Midbrain (tissue), 1 donor: Measurements from ENCODE around the gene NABP1.
"Not testable (repeated sequence)": the region's sequence is repeated elsewhere in the genome, so short reads cannot be mapped to it uniquely, and the experiment has no call there.

Experiments
- DNase-seq: peaks from one replicate; lab custom pipeline; 2025; lab: John Stamatoyannopoulos, UW

The NABP1 gene, protein sequence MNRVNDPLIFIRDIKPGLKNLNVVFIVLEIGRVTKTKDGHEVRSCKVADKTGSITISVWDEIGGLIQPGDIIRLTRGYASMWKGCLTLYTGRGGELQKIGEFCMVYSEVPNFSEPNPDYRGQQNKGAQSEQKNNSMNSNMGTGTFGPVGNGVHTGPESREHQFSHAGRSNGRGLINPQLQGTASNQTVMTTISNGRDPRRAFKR

DNA sequence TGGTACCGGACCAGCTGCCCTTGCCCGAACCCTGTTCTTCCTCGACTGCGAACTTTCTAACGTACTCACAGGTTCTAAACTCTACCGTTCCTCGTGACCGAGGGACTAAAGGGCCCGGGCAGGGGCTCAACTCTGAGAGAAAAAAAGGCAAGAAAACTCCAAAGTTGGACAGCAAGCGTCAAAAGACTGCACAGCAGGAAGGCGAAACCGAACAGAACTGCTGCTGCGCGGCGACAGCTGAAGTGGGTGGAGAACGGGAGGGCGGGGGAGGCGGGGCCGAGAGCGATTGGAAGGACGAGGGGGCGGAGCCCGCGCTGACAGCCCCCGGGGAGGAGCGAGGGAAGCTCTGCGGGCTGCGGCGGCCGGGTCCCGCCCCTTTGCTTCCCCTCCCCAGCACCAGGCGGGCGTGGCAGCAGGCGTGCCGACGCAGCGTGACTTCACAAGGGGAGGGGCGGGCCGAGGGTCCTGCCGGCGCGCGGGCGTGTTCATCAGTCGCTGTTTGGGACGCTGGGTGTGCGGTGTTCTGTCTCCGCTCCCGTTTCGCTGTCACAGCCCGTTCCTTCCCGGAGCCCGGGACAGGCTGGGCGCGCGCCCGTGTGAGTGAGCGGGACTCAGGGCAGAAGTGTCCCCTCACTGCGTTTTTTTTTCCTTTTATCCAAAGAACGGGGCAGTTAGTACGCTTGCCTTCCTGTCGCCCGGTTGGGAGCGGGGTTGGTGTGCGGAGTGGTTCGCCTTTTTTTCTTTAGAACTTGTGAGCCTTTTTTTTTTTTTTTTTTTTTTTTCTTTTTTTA, at the start of gene NABP1:
Gene NABP1, plus strand, starts transcription at position 491 of the 791 bp plus-strand sequence. CDS start 479 bp downstream, outside the sequence.
- DNase-seq = peak; percentile 99

DNA sequence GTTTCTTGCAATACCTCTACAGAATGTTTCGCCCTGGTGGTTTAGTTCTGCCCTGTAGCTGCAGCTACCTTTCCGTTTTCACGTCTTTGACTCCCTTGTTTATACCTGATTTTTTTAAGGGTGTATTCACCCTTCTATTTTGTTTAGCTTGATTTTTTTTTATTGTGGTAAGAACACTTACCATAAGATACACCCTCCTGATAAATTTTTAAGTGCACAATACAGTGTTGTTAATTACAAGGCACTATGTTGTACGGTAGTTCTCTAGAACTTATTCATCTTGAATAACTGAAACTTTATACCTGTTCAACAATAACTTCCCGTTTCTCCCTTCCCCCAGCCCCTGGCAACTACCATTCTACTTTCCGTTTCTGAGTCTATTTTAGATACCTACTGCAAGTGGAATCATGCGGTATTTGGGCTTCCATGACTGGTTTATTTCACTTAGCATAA, 48.9 kb upstream of the NABP1 start:
- DNase-seq = no peak

DNA sequence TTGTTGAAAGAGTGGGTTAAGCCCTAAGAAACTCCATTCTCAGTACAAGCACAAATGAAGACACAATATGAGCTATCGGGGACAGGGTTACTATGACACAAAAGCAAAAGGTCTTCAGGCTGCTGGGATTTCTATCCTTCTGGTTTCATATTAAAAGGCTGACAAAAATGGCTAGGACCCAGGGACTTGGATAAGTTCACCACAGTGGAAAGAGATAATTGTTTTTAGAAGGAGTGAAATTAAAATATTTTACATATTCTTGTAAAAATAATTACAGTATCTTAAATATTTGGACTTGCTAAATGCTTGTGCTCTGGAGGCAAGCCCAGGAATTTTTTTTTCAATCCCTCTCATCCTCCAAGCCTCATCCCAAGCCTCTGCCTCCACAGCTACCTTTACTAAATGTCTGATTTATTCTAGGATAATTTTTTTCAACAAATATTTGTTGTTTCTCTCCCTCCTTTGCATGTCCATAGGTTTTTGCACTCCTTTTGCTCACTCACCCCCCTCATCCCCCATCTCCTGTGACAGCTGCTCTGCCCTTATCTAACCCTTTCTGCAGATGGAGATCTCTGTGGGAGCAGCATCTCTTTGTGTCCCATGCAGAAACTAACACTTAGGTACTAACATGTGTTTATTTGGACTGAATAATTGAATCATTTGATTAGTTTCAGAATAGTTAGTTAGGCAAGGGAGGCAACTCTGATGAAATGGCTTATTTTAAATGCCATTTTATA, 47.8 kb upstream of the NABP1 start:
- no peak for DNase-seq

DNA sequence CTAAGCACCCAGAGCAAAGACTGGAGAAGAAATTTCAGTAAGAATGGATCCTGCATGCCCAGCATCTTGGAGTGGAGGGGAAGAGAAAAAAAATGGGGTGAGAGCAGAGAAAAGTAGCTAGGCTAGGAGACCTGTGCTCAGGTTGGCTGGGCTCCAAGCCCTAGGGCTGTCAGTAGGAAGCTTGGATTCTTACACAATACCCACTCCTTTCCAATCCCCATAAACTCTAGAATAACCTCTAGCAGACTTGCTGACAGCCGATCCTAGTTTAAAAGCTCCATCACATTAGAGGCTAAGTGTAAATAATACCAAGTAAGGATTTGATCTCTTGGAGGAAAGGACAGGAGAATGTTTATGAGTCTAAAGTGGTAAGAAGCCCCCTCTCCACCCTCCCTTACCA, 46.2 kb upstream of the NABP1 start:
- no peak for DNase-seq

DNA sequence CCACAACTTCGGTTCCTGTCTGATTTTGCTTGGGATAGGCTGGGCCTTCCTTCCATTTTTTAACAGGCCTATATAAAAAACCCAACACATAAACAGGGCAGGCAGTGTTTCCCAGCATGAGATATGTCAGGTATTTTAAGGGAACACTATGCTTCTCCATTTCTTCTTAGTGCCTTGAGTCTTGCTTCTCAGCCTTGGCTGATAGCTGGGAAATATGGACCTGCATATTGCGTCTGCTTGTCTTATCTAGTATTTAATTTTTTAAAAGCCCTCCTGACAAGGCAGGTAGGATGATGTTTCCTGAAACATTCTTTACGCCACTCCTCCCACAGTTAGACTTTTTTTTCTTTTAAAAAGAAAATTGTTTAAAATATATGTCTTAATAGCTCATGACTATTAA, 45.5 kb upstream of the NABP1 start:
- DNase-seq = no peak

DNA sequence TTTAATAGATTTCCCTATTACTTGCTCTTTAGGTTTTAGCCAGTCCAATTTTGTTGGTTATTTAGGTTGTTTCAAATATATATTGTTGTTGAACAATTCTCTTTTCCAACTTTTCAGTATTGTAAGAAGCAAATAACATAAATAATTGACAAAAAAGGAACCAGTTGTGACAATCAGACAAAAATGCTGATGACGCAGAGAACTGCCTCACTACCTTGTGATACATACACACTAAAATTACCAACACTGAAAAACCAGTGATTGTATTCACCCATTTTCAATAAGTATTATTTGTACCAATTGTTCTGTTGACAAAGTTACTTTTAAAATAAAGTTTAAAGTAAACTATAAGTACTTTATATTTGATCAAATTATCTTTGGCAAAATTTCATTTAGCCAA, 43.1 kb upstream of the NABP1 start:
- DNase-seq = no peak

DNA sequence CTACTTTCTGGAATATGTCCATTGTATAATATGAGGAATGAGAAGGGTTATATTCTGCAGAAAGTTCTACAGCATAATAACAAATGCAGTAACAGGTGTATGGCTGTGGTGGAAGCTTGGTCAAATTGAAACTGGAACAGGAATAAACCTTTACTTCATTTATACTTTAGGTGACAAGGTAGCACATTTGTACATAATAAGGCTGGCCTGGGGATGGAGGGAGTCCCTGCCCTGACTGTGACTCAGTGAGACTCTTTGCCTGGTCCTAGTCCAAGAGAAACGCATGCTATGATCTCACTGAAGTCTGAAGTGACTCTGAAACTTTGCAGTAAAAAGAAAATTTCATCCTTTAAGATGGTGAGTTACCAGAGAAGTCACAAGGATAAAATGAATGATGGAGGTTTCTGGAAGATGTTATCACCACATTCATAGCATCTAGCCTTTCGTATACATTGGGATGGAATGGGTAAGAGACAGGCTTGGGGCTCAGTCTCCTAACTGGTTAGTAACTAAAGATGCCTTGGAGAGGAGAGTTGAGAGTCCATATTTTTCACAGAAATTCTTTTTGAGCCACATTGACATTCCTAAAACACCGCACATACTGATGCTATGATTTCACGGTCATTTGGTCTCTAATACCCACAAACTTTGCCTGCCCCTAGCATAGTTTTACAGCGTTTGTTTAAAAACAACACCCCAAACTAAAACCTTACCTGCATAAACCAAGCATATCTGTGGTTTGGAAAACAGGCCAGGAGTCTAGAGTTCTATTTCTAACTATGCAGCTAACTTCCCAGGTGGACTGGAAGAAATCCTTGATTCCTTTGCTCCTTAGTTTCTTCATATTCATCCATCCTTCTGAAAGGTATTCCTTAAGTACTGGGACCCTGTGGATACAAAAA, 42.4 kb upstream of the NABP1 start:
- no peak for DNase-seq

DNA sequence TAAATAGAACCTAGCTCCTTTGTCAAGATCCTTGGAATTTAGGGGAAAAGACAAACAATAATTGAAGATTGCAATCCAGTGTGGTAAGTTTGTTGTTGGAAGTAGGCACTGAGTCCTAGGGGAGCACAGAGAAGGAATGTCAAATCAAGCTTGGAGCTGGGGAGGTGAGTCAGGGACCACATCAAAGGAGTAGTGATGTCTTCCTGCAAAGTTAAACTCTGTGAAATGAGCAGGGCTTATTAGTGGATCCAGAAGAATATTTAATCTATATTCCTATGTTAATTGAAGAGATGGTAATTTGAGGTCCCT, 41.7 kb upstream of the NABP1 start:
- no peak for DNase-seq

DNA sequence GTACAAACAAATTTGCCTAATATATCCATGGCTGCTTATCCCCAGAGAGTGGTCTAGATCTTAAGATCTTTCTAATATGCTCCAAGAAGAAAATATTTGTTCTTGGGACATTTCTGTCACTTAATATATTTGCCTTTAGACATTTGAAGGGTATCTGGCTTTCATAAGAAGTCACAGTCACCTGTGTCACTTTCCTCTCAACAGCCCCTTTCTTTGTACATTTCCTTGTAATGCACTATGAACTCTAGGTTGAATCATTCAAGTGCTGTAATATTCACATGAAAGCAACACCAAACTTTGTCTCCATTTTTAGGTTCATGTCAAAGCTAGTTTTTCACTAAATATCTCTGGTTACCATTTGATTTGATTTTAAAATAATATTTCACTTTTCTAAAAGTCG, 41.4 kb upstream of the NABP1 start:
- no peak for DNase-seq

DNA sequence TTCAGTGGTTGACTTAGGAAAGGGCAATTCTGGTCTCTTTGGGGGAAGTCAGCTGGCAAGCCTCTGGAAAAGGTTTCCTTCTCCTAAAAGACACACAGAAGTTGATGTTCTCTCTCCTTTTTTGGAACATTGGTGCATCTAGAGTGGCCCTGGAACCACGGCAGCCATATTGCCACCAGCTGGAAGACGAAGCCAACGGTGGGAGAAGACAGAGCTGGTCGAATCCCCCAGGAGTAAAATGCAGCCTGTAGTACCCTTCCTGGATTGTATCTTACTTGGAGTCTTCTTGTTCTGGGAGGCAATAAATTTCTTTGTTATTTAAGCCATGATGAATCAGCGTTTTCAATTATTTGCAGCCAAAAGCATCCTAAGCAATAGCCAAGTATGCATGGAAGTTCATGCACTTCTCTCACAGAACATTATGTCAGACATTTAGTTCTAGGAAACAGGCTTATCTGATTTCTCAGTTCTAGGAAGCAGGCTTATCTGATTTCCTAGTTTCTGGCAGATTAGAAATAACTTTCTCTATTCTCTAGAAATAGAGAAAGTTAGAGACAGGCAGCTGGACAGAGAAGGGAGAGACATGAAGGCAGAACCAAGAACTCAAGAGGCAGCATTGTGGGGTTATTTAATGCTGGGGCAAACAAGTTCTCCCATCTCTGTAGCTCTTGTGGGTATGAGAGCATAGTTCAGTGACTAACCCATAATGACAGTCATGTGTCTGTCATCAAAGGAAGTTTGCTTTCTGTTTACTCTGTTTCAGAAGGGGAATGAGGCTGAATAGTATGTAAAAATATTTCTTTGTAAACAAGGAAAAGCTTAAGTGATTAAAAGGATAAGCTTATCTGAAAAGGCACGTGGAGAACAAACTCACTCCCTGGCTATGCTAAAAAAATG, 40.5 kb upstream of the NABP1 start:
- DNase-seq = no peak

DNA sequence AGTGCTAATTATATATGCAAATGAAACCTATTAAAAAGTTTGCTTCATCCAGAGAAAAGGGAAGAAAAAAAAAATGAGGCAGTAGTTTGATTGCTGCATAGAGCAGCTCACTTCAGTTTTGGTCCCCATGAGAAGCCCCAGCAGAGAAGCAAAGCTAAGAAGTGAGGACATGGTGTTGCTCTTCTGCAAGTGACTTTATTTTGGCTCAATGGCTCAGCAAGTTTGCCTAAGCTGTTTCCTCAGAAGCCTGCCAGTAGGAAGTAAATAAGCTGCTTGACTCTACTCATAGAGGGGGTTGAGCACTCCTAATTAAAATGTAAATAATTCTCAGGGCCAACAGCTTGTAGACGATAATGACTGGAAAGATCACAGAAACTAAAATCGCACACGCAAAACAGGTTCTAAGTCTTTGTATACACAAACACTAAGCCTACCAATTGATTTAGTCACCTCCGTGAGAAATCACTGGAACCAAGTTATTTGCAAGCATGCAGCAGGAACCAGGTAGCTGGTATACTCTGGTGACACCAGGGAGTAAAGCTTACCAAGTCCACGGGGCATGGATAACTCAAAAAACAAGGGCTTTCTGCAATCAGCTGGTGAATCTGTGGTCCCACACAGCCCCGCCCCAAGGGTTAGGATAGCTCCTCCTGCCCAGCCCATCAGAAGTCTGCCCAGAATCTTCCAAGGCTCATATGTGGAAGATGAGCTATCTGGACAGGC, 39.7 kb upstream of the NABP1 start:
- peak; percentile 4 for DNase-seq

DNA sequence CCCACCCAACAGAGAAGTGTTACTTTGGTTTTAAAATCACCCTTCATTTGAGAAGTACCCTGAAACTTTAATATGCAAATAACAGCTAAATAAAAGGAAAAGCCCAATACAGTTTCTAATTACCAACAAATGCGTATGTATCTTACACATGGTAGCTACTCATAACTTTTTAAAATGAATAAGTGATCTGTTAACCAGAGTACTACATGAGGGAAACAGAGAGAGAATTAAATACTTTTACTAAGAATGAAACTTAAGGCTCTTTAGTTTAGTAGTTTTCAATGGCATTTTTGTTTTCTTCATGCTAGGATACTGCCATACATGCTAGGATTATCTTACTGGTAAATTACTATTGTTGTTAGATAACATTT, 39.1 kb upstream of the NABP1 start:
- no peak for DNase-seq

DNA sequence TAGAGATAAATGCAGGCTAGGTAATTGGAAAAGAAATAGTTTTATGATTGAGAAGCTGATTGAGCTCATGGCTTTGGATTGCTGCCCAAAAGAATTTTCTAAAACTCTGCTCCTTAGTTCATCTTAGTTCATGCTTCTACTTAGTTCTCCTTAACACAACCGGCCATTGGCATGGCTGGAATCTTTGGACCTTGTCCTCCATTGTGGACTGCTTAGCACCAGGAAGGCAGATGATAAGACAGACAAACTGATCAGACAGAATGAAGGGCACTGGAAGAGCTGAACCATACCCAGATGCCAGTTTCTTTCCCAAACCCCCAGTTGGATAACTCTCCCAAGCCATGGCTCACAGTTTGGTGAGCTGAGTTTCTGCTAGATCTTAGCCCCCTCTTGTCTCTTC, 36.3 kb upstream of the NABP1 start:
- no peak for DNase-seq

DNA sequence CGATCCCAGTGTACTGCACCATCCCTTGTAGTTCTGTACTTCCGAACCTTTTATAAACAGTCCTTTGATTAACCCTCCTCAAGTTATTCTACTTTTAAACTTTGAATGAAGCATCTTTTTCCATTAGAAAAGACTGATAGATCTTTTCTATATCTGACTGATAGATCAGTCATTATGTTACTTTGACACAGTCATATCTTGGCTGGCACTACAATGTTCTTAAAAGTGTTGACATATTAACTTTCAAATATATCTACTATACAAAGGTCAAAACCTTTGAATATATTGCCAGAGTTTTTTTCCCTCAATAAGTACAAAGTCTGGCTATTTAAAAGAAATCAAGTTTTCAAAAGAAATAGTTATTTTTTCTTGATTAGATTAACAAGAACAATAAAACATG, 35.4 kb upstream of the NABP1 start:
- DNase-seq = no peak

DNA sequence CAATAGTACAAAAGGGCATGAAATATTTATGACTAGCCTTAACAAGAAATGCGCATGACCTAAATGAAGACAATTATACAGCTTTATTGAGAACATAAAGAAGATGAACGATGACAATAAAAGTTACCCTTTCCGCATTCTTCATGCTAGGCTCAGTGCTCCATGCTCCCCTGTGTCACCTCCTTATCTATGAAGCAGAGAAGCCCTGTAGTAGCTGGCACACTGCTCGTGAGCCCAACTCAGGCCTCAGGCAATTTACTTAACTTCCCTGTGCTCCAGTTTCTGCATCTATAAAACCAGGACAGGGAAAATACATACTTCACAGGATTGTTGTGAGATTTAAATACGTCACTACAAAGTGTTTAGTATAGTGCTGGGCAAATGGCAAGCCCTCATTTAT, 34.5 kb upstream of the NABP1 start:
- no peak for DNase-seq

DNA sequence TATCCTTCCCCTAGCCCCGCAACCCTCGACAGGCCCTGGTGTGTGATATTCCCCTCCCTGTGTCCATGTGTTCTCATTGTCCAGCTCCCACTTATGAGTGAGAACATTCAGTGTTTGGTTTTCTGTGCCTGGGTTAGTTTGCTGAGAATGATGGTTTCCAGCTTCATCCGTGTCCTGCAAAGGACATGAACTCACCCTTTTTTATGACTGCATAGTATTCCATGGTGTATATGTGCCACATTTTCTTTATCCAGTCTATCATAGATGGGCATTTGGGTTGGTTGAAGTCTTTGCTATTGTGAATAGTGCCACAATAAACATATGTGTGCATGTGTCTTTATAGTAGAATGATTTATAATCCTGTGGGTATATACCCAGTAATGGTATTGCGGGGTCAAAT, 33.3 kb upstream of the NABP1 start:
- not testable (repeated sequence) for DNase-seq

DNA sequence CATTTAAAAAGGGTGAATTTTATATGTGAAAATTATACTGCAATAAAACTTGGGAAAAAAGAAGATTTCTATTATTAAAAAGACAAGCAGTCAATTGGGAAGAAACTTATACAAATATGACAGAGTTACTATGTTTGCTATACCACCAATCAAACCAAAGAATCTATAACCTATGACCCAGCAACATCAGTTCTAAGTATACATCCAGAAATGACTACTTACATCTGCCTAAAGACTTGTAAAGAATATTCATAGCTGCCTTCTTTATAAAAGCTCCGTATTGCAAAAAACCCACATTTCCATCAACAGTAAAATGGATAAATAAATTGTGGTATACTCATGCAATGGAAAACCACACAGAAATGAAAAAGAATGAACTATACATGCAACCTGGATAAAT, 32.9 kb upstream of the NABP1 start:
- no peak for DNase-seq

DNA sequence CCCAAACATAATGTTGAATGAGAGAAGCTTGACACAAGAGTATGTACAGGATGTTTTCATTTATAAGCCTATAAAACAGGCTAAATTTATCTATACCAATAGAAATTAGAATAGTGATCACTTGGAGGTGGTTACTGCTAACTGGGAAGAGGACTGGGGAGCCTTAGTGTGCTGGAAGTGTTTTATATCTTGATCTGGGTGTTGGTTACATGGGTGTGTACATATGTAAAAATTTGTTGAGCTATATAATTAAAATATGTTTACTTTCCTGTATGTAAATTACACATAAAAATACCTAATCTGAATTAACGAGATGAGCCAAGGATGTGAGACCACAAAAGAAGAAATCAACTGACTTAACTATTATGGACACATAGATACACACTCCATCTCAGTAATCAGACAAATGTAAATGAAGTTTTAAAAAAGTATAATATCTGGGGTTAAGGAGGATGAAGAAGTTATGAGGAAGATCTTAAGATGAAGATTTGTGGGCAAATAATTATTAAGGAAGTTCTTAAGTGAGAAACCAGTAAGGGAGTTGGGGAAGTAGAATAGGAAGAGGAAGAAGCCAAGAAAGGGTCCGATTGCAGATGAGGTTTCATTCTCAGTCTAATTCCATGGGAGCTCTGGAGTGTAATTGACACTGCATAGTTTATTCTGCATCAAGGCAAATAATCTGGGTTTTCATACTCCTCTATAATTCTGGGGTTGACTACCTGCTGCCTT, 32.3 kb upstream of the NABP1 start:
- no peak for DNase-seq

DNA sequence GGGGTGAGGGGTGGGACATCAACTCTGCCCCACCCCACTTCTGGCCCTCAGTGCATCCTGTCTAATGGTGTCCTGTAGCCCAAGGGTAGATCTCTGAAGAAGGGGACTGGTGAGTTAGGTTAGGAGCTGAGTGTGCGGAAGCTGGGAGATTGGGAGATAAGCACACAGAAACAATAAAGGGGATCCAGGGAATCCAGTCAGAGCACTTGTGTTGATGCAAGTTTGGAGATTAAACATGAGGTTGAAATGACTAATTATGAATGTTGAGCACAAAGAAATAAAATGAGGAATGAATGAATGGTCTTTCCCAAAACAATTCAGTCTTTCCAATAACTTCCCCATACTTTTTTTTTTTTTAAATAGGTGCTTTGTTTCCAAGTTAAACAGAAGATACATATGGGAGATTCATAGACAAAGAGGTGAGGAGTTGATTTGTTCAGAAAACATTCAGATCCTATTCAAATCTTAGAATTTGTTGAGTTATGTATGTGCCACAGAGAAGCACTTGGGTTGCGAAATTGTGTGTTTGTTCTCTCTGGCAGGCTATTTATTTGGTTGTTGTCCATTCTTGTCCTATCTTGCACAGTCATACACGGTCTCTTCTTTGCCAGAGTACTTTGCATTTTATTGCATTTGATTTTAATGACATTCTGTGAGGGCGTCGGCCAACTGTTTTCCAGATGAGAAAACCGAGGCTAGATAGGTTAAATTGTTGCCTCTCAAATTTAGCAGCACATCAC, 31.6 kb upstream of the NABP1 start:
- no peak for DNase-seq
